Mammary epithelial cell (primary cell): ENCODE data around the gene TRAIP.

Experiments
- EZH2 ChIP-seq: IDR thresholded peaks from 2 replicates; pipeline ENCODE4 v1.6.1; 2012; ENCODE audit warnings: low read length, inconsistent platforms, borderline replicate concordance
- TF ChIP-seq, protein P1 (sequence below), 2 donors: IDR thresholded peaks in 1 of 2; conservative IDR thresholded peaks in 1 of 2; 2 replicates each; pipeline ENCODE4 v1.5.1; 2011 to 2012; ENCODE audit warnings: inconsistent platforms in 2 of 2, low read length in 2 of 2, mild to moderate bottlenecking in 2 of 2, control low read depth in 1 of 2, low read depth in 1 of 2; ENCODE audit not compliant: insufficient read depth in 1 of 2; ENCODE audit errors: extremely low read depth in 1 of 2

DNA sequence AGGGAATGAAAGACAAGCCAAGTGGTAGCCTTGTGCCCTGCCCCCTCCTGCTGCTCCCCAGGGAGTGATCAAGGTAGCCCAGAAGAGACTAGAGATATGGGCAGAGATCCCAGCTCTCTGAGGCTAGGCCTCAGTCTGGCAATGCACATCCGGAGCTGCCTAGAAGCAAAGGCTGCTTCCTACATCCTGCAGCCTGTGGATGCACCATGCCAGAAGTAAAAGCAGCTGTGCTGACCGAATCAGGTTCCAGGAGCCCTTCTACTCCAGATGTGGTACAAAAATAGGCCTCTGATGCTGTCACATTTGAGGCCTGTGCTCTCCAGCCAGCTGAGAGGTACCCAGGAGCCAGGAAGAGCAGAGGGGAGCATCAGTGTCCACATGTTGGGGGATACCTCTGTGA is 16.0 kb downstream of the TRAIP start:
- TF ChIP-seq, protein P1, sequence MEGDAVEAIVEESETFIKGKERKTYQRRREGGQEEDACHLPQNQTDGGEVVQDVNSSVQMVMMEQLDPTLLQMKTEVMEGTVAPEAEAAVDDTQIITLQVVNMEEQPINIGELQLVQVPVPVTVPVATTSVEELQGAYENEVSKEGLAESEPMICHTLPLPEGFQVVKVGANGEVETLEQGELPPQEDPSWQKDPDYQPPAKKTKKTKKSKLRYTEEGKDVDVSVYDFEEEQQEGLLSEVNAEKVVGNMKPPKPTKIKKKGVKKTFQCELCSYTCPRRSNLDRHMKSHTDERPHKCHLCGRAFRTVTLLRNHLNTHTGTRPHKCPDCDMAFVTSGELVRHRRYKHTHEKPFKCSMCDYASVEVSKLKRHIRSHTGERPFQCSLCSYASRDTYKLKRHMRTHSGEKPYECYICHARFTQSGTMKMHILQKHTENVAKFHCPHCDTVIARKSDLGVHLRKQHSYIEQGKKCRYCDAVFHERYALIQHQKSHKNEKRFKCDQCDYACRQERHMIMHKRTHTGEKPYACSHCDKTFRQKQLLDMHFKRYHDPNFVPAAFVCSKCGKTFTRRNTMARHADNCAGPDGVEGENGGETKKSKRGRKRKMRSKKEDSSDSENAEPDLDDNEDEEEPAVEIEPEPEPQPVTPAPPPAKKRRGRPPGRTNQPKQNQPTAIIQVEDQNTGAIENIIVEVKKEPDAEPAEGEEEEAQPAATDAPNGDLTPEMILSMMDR (conservative IDR thresholded peaks at IDR 0.05 in 1 of 2, IDR thresholded peaks at IDR 0.05 in 1 of 2; ENCODE audit: extremely low read depth in 1 of 2, insufficient read depth in 1 of 2, low read depth in 1 of 2, low read length in 2 of 2) = no peak
- TF ChIP-seq EZH2 = no peak
